Effector memory CD4-positive, alpha-beta T cell (primary cell): ENCODE data around the gene RIGI.

Source experiments
- DNase-seq, 3 donors: peaks; one replicate each; pipeline ENCODE4 v3.0.0-alpha.2; 2020
- H3K27ac ChIP-seq: 2 replicates; pipeline ENCODE4 v1.7.0; 2013; ENCODE audit warnings: mild to moderate bottlenecking, low read length, moderate library complexity; ENCODE audit not compliant: insufficient read depth, poor library complexity, severe bottlenecking
- H3K27me3 ChIP-seq: replicated peaks from 2 replicates; pipeline ENCODE4 v1.7.0; 2013; ENCODE audit warnings: mild to moderate bottlenecking, low read length; ENCODE audit not compliant: insufficient read depth, control insufficient read depth, poor library complexity, severe bottlenecking
- H3K36me3 ChIP-seq: 2 replicates; pipeline ENCODE4 v1.7.0; 2013; ENCODE audit warnings: mild to moderate bottlenecking, low read length, moderate library complexity; ENCODE audit not compliant: control insufficient read depth, insufficient read depth
- H3K4me1 ChIP-seq: 2 replicates; pipeline ENCODE4 v1.7.0; 2013; ENCODE audit warnings: low read length, mild to moderate bottlenecking; ENCODE audit not compliant: control insufficient read depth, insufficient read depth, poor library complexity, severe bottlenecking
- H3K4me3 ChIP-seq: 2 replicates; pipeline ENCODE4 v1.7.0; 2013; ENCODE audit warnings: low read length, low read depth, mild to moderate bottlenecking; ENCODE audit not compliant: insufficient read depth, poor library complexity, severe bottlenecking
- H3K9me3 ChIP-seq: 2 replicates; pipeline ENCODE4 v1.7.0; 2013; ENCODE audit warnings: mild to moderate bottlenecking, low read length, moderate library complexity; ENCODE audit not compliant: control insufficient read depth

Gene RIGI

GRCh38 chr9:32503008-32503407 lies 23.0 kb downstream of the RIGI start:
- H3K4me1 ChIP-seq = no peaks in the 10 kb centered on the region
- H3K4me3 ChIP-seq = no peak overlapping the region
- DNase-seq = no peak
- no peaks in the 10 kb centered on the region for H3K27me3 ChIP-seq
- peaks cover 20% of the 10 kb centered on the region for H3K36me3 ChIP-seq
- no peak overlapping the region for H3K27ac ChIP-seq
- no peaks in the 10 kb centered on the region for H3K9me3 ChIP-seq

DNA sequence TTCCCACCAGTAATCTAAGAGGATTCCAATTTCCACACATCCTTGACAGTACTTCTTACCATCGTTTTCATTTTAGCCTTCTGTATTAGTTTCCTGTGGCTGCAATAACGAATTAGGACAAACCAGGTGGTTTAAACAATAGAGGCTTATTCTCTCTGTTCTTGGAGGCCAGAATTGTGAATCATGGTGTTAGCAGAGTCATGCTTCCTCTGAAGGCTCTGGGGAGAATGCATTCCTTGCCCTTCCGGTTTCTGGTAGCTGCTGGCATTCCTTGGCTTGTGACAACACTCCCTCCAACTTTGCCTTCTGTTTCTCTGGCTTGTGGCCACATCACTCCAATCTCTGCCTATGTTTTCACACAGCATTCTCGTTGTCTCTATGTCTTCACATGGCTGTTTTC lies 23.5 kb downstream of the RIGI start:
- H3K9me3 ChIP-seq = no peaks in the 10 kb centered on the region
- no peak overlapping the region for H3K4me3 ChIP-seq
- peaks cover 22% of the 10 kb centered on the region for H3K36me3 ChIP-seq
- H3K27me3 ChIP-seq = no peaks in the 10 kb centered on the region
- H3K27ac ChIP-seq = no peak overlapping the region
- DNase-seq = no peak
- no peaks in the 10 kb centered on the region for H3K4me1 ChIP-seq

DNA sequence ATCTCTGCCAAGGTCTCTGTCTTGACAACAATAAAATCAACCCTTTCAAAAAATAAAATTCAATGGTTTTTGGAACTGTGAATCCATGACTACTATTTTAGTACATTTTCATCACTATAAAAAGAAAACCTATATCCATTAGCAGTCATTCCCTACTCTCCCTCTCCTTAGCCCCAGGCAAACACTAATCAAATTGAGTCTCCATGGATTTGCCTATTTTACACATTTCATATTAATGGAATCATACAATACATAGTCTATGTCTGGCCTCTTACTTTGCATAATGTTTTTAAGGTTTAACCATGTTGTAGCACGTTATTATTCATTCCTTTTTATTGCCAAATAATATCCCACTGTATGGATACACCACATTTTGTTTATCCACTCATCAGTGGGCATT lies 24.1 kb downstream of the RIGI start:
- Histone ChIP-seq H3K27ac (no peak overlapping the region), H3K4me1 (no peaks in the 10 kb centered on the region), H3K27me3 (no peaks in the 10 kb centered on the region), H3K36me3 (peaks cover 25% of the 10 kb centered on the region), H3K4me3 (no peak overlapping the region), H3K9me3 (no peaks in the 10 kb centered on the region)
- no peak for DNase-seq

- no peak overlapping the region for H3K27ac ChIP-seq
- no peak for DNase-seq
- peaks cover 32% of the 10 kb centered on the region for H3K36me3 ChIP-seq
- no peaks in the 10 kb centered on the region for H3K4me1 ChIP-seq
- H3K27me3 ChIP-seq = no peaks in the 10 kb centered on the region
- no peak overlapping the region for H3K4me3 ChIP-seq
- H3K9me3 ChIP-seq = no peaks in the 10 kb centered on the region
Measured at GRCh38 chr9:32500768-32501167, 25.2 kb downstream of the RIGI start.

DNA sequence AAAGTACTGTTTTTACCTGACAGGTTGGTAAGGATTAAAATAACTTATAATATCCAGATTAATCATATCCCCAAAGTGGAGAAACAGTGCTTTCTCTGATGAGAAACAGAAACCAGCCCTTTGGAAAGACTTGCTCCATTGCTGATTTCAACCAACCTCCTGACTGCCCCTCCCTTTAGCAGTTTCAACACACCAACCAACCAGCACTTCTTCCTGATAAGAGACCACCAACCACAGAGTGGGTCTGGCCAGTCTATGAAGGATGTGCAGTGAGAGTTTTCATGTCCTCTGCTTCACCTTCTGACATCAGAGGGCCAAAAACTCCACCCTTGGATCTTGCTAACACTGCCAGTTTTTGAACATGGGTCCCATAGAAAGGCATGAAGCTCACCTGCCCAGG lies 28.1 kb downstream of the RIGI start:
- Histone ChIP-seq H3K27ac (no peak overlapping the region), H3K4me3 (no peak overlapping the region), H3K36me3 (peaks cover 33% of the 10 kb centered on the region), H3K9me3 (no peaks in the 10 kb centered on the region), H3K4me1 (no peaks in the 10 kb centered on the region), H3K27me3 (no peaks in the 10 kb centered on the region)
- no peak for DNase-seq

DNA sequence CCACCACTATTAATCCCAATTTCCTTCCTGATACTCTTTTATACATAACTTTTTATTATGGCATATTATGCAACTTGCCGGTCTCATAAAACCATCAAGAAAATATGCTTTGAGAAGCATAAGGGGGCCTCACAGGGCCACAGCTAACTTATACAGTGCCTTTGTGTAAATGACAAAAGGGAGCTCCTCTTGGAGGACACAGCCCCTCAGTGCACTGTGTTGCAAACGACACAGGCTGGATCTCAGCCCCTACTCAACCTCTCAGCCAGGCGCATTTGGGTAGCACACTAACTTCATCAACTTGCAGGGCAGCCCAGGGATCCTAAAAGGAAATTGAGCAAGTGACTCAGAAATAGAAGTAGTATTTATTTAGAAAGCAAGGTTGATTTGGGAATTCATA lies 35.4 kb downstream of the RIGI start:
- Histone ChIP-seq H3K27ac (no peak overlapping the region), H3K36me3 (peaks cover 28% of the 10 kb centered on the region), H3K27me3 (no peaks in the 10 kb centered on the region), H3K4me3 (no peak overlapping the region), H3K9me3 (no peaks in the 10 kb centered on the region), H3K4me1 (no peaks in the 10 kb centered on the region)
- no peak for DNase-seq

DNA sequence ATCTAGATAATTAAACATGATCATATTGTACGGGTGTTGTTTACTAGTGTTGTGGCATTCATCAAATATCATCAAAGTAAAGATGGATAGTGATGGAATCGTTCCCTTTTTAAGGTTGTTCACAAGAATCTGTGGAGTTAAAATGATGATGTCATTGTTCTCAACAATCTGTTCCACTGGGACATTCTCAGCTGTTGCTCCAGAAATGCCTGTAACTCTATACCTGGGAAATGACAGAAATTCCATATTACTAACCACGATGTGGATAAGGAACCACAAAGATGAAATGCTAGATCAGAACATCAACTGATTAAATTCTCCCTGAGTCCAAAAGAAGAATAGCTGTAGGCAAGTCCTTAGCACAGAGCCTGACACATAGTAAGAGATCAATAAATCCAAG lies 38.0 kb downstream of the RIGI start:
- Histone ChIP-seq H3K4me3 (no peak overlapping the region), H3K27ac (no peak overlapping the region), H3K9me3 (no peaks in the 10 kb centered on the region), H3K4me1 (no peaks in the 10 kb centered on the region), H3K36me3 (peaks cover 49% of the 10 kb centered on the region), H3K27me3 (no peaks in the 10 kb centered on the region)
- DNase-seq = no peak

- DNase-seq = no peak
- Histone ChIP-seq H3K4me1 (no peaks in the 10 kb centered on the region), H3K4me3 (no peak overlapping the region), H3K36me3 (peaks cover 59% of the 10 kb centered on the region), H3K9me3 (no peaks in the 10 kb centered on the region), H3K27ac (no peak overlapping the region), H3K27me3 (no peaks in the 10 kb centered on the region)
Measured at GRCh38 chr9:32486839-32487562, 39.0 kb downstream of the RIGI start.

DNA sequence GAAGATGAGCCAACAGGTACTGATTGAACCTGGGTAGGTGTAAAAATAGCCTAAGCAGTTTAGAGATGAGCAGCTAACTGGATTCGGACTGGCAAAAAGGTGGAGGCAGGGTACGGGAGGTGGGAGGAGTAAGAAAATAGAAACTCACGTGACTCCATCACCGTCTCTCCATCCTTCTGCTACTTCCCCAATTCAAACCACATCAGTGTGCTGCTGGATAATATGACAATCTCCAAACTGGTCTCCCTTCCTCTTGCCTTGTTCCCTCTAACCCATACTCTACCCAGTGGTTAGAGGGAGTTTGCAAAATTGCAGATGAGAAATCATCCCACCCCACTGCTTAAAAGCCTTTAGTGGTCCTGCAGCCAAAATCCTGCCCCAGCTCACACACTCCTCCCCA lies 42.7 kb downstream of the RIGI start:
- Histone ChIP-seq H3K9me3 (no peaks in the 10 kb centered on the region), H3K36me3 (peaks cover 78% of the 10 kb centered on the region), H3K4me3 (no peak overlapping the region), H3K4me1 (no peaks in the 10 kb centered on the region), H3K27me3 (no peaks in the 10 kb centered on the region), H3K27ac (no peak overlapping the region)
- DNase-seq = no peak
